SIG-M5 treated with dmso at 0.1 percent for 504 hours (cell line): ENCODE measurements around the gene ESX1.
"Not testable (repeated sequence)": the region's sequence is repeated elsewhere in the genome, so short reads cannot be mapped to it uniquely, and the experiment has no call there.

ENCODE experiments used
- DNase-seq: peaks from one replicate; lab custom pipeline; 2025; ENCODE audit not compliant: unreplicated experiment; lab: John Stamatoyannopoulos, UW

The ESX1 gene

GRCh38 chrX:104254442-104255115 lies at the start of gene ESX1:
Gene ESX1, minus strand, starts transcription at chrX:104254933. Its CDS starts 84 bp downstream, at chrX:104254849.
- DNase-seq, result no peak

- no peak for DNase-seq
Observed at GRCh38 chrX:104295636-104296035, 40.9 kb upstream of the ESX1 start.

- no peak for DNase-seq
Observed at GRCh38 chrX:104288961-104289360, 34.2 kb upstream of the ESX1 start.

GRCh38 chrX:104288269-104288668 lies 33.5 kb upstream of the ESX1 start:
- DNase-seq, result no peak

DNA sequence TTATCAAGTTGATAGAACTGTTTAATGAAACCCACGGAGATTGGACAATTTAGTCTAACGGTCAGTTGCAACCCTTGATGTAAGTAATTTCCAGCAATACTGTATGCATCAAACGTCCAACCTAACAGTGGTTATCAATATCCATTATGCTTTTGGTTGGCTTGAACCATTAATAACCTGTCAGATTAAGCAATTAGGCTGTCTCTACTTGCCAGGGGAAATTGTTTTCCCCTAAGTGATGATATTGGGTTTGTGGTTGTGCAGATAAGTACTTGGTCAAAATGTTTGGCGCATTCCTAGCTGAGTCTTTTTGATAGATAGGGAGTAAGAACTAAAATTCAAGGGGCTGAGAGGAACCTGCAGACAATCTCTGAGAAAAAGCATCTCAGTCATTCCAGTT lies 30.5 kb upstream of the ESX1 start:
- no peak for DNase-seq

DNA sequence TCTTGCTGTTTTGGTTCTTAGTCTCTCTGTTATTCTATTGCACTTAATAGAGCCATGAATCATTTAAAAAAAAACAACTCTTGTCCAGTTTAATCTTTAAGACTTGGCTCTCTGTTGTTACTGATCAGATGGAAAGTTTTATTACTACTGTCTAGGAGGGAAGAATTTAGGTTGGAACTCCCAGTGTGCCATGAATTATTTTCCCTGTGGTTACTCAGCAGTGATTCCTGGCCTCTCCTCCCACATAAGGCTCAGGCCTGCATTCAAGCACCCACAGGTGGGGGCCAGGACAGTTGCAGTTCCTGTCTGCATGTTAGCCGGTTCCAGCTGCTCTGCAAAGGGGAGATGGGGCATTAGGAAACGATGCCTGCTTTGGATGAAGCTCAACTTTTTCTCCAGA lies 29.8 kb upstream of the ESX1 start:
- no peak for DNase-seq

- no peak for DNase-seq
Observed at GRCh38 chrX:104282166-104282725, 27.5 kb upstream of the ESX1 start.

GRCh38 chrX:104281564-104281963 lies 26.8 kb upstream of the ESX1 start:
- DNase-seq, result no peak

- DNase-seq, result no peak
Observed at GRCh38 chrX:104280609-104281008, 25.9 kb upstream of the ESX1 start.

DNA sequence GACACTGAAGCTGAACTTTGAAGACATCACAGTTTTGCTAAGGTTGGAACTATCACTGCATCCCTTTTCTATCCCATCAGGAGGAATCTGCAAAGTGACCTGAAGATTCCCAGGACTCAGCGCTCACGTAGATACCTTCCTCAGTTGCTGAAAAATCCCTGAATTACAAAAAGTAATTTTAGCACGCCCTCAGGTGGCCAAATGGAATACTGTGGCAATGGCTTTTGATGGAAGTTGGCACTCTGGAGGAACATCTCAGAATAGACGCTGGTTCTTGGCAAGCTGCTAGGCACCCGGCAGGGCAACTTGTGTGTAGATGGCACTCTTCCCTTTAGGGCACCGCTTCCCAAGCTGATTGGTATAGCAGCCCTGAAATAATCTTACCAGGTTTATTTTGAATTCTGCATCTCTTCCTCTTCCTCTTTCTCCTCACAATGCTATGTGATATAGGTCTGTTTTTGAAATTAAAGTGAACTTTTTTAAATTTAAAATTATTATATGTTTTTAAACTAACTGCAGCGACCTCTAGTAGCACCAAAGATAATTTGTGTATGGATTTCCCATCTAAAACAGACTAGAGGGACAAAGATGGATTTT lies 16.3 kb upstream of the ESX1 start:
- DNase-seq, result peak; percentile 38

DNA sequence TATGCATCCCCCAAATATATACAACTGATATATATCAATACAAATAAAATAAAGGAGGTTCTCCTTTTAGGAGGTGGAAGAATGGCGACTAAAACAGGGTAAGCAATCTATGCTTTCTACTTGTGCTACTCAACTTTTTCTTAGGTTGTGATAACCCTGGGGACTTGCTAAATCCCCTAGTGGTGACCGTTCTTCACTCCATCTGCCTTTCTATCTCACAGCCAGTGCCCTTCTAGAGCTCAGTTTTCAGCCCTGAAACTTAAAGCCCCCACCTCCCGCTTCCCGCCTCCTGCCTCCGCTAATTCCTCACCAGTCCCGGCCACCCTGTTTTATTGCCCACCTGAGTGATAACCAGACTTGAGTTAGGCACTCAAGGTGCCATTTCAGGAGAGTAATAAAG lies 15.5 kb upstream of the ESX1 start:
- DNase-seq, result no peak

DNA sequence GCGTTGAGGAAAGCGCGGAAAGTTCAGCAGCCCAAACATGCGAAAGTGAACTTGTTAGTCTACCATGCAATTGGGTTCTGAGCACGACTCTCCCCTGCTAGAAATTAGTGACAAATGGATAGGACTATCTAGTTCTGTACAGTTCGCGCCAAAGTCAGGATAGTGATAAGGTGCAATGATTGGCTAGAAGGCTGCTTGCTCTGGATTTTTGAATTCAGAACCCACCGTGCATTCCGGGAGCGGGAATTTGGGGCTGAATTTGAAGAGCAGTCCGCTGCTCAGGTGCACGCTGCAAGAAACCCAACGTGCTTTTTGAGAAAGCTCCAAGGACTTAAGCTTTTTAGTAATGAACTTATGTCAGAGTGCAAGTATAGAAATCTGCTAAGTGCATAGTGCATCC lies 732 bp upstream of the ESX1 start:
- no peak for DNase-seq

DNA sequence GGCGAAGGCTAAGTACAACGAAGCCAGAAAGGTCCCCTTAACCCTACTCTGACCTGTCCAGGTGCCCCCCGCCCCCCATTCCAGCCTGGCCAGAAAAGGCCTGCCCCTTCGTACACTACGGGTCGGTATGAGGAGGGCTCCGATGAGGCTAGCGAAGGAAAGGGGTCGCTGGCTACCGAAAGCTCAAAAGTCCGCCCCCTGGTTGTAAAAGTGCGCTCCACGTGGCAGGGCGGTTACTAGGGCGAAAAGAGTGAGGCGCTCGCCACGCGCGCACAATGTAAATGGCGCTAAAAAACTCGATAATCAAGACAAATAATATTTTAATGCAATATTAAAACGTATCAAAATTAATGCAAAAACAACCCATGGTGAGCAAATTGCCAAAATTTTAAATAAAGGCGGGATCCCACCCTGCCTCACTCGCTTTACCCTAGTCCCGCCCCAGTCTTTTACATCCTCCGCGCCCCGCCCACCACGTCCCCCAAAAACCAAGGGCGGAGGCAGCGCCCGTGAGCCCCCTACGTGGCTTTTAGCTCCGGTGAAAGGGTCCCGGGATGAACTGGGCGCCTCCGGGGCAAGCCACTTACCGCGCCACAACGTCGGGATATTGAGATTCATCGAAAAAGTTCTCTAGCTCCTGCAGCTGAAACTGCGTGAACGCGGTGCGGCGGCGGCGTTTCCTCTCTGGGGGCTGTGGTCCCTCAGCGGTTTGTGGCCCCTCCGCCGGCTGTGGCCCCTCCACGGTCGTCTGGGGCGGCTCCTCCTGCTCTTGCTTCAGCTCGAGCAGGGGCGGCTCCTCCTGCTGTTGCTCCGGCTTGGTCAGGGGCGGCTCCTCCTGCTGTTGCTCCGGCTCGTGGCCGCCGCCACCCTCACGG lies 929 bp downstream of the ESX1 start:
- no peak for DNase-seq

DNA sequence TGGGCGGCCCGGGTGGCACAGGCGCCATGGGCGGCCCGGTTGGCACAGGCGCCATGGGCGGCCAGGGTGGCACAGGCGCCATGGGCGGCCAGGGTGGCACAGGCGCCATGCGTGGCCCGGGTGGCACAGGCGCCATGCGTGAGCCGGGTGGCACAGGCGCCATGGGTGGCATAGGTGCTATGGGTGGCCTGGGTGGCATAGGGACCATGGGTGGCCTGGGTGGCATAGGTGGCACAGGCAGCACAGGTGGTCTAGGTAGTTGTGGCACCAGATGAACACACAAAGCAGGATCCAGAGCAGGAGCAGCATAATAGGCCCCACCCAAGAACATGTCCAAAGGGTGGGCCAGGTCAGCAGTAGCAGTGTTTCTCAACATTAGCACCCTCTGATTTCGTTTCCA lies 4.3 kb downstream of the ESX1 start:
- no peak for DNase-seq

GRCh38 chrX:104230060-104230459 lies 24.7 kb downstream of the ESX1 start:
- DNase-seq, result not testable (repeated sequence)

DNA sequence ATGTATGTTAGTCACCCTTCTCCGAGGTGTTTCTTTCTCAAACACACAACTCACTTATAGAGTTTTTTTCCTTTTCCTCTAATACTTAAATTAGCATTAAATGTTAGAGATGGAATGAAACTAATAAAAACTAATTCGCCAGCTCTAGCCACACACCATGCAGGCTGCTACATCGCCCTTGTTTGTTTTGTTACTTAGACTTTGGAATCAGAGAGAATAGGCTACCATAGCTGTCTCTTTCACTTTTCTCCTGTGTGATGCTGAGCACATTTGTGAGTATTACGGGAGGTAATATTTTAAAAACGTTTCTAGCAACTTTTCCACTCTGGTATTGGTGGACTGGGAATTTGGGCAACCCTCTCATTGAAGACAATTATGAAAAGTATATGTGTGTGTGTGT lies 43.5 kb downstream of the ESX1 start:
- DNase-seq, result no peak

- DNase-seq, result no peak
Observed at GRCh38 chrX:104205548-104205947, 49.2 kb downstream of the ESX1 start.
